Measurements from ENCODE around the gene NINJ2. TPM values are rescaled to one million over a fixed set of nuclear protein-coding genes. Genes with fewer than 3 reads are reported as not detected.
A peak's percentile ranks its signal among the peaks of the same experiment; 100 is the strongest.
"Not testable (repeated sequence)": the region's sequence is repeated elsewhere in the genome, so short reads cannot be mapped to it uniquely, and the experiment has no call there.

Gene NINJ2
- total RNA-seq, 1 experiment from 2014 or later: not detected

- H3K4me3 Mint-ChIP-seq (ENCODE audit: low read depth, unreplicated experiment): no peak overlapping the region
- TF ChIP-seq CTCF (IDR thresholded peaks at IDR 0.05; ENCODE audit: unreplicated experiment): no peak
- BruUV-seq (replicated peaks): no TSS peak
- no peak for DNase-seq
- intact Hi-C loops (cut with micrococcal nuclease; ENCODE audit: unreplicated experiment): loop anchor here (10.0 kb wide), 1 partner anchor 55 kb away; no protein-coding TSS in a partner anchor
- H3K36me3 Mint-ChIP-seq (ENCODE audit: insufficient read depth, unreplicated experiment): peaks cover 5% of the 10 kb centered on the region
- H3K27ac Mint-ChIP-seq (ENCODE audit: unreplicated experiment): no peak overlapping the region
- H3K4me1 Mint-ChIP-seq (ENCODE audit: low read depth, unreplicated experiment): peaks cover 14% of the 10 kb centered on the region
- CTCF ChIA-PET: interaction anchor here (0.6 to 1.7 kb wide), 3 partner anchors 171 to 235 kb away, joined by 3 to 4 read pairs (median 4); no protein-coding TSS in a partner anchor
- H3K27me3 Mint-ChIP-seq (ENCODE audit: unreplicated experiment): peaks cover 18% of the 10 kb centered on the region
- H3K9me3 Mint-ChIP-seq (ENCODE audit: low read depth, unreplicated experiment): no peaks in the 10 kb centered on the region
Measured at GRCh38 chr12:579420-580110, 83.7 kb downstream of the NINJ2 start.

- no TSS peak for BruUV-seq (replicated peaks)
- no peaks in the 10 kb centered on the region for H3K9me3 Mint-ChIP-seq (ENCODE audit: low read depth, unreplicated experiment)
- TF ChIP-seq CTCF (IDR thresholded peaks at IDR 0.05; ENCODE audit: unreplicated experiment): no peak
- H3K36me3 Mint-ChIP-seq (ENCODE audit: insufficient read depth, unreplicated experiment): peaks cover 5% of the 10 kb centered on the region
- H3K4me3 Mint-ChIP-seq (ENCODE audit: low read depth, unreplicated experiment): no peak overlapping the region
- H3K4me1 Mint-ChIP-seq (ENCODE audit: low read depth, unreplicated experiment): peaks cover 14% of the 10 kb centered on the region
- peaks cover 18% of the 10 kb centered on the region for H3K27me3 Mint-ChIP-seq (ENCODE audit: unreplicated experiment)
- no peak for DNase-seq
- no peak overlapping the region for H3K27ac Mint-ChIP-seq (ENCODE audit: unreplicated experiment)
- CTCF ChIA-PET: interaction anchor here (0.6 to 1.9 kb wide), 3 partner anchors 172 to 235 kb away, joined by 4 to 5 read pairs (median 4); no protein-coding TSS in a partner anchor
- intact Hi-C loops (cut with micrococcal nuclease; ENCODE audit: unreplicated experiment): loop anchor here (10.0 kb wide), 1 partner anchor 56 kb away; no protein-coding TSS in a partner anchor
Measured at GRCh38 chr12:578748-579419, 84.4 kb downstream of the NINJ2 start.

GRCh38 chr12:577994-578747 is 85.1 kb downstream of the NINJ2 start:
- not testable (repeated sequence) for H3K36me3 Mint-ChIP-seq (ENCODE audit: insufficient read depth, unreplicated experiment); BruUV-seq (replicated peaks); H3K4me3 Mint-ChIP-seq (ENCODE audit: low read depth, unreplicated experiment); H3K27ac Mint-ChIP-seq (ENCODE audit: unreplicated experiment); DNase-seq; H3K9me3 Mint-ChIP-seq (ENCODE audit: low read depth, unreplicated experiment)
- H3K4me1 Mint-ChIP-seq (ENCODE audit: low read depth, unreplicated experiment): peaks cover 14% of the 10 kb centered on the region
- CTCF ChIA-PET: interaction anchor here (1.7 to 1.9 kb wide), 2 partner anchors 173 to 236 kb away, joined by 4 to 5 read pairs; no protein-coding TSS in a partner anchor
- H3K27me3 Mint-ChIP-seq (ENCODE audit: unreplicated experiment): peaks cover 18% of the 10 kb centered on the region
- intact Hi-C loops (cut with micrococcal nuclease; ENCODE audit: unreplicated experiment): loop anchor here (2.0 to 10.0 kb wide), 2 partner anchors 57 to 173 kb away; no protein-coding TSS in a partner anchor

- no TSS peak for BruUV-seq (replicated peaks)
- H3K27me3 Mint-ChIP-seq (ENCODE audit: unreplicated experiment): peaks cover 18% of the 10 kb centered on the region
- H3K27ac Mint-ChIP-seq (ENCODE audit: unreplicated experiment): no peak overlapping the region
Measured at GRCh38 chr12:576615-577110, 86.6 kb downstream of the NINJ2 start.

More at GRCh38 chr12:576615-577110, 86.6 kb downstream of the NINJ2 start:
- no peak for TF ChIP-seq CTCF (IDR thresholded peaks at IDR 0.05; ENCODE audit: unreplicated experiment)
- Mint-ChIP-seq H3K4me1 (ENCODE audit: low read depth, unreplicated experiment) (peaks cover 21% of the 10 kb centered on the region), H3K36me3 (ENCODE audit: insufficient read depth, unreplicated experiment) (peaks cover 5% of the 10 kb centered on the region), H3K9me3 (ENCODE audit: low read depth, unreplicated experiment) (no peaks in the 10 kb centered on the region), H3K4me3 (ENCODE audit: low read depth, unreplicated experiment) (peak overlapping the region; percentile 33)
- no peak for DNase-seq
- CTCF ChIA-PET: interaction anchor here (1.0 to 1.9 kb wide), 3 partner anchors 174 to 373 kb away, joined by 6 to 12 read pairs (median 6); partner anchors contain the start of gene RAD52
- intact Hi-C loops (cut with micrococcal nuclease; ENCODE audit: unreplicated experiment): loop anchor here (1.0 to 10.0 kb wide), 3 partner anchors 58 to 238 kb away; no protein-coding TSS in a partner anchor
